ENCODE data around the gene EIF3I. TPM values are rescaled to one million over a fixed set of nuclear protein-coding genes. Genes with fewer than 3 reads are reported as not detected.
A peak's percentile ranks its signal among the peaks of the same experiment; 100 is the strongest.

Gene EIF3I
- total and polyA plus RNA-seq, 2 of the 13 experiments (the other 11 are each of a cell fraction or from before 2014, with no cell fraction given), result 210 to 223 TPM

DNA sequence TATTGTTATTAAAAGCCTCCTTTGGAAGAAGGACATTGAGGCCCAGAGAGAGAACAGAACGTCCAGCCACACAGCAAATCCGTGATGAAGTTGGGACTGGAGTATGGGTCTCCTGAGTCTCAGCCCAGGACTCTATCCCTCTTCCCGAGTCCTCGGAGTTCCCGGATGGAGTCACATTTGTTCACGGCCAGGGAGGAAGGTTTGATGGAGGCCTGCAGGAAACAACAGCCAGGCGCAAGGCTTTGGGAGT lies 43.1 kb upstream of the EIF3I start (continued):
- TF ChIP-seq MEIS1 (CRISPR knock-in tag; IDR thresholded peaks at IDR 0.05; ENCODE audit: borderline replicate concordance), result peak; percentile 74; the same call in 1 of the 2 replicates
- no peak for TF ChIP-seq ZNF616 (CRISPR knock-in tag; IDR thresholded peaks at IDR 0.05; ENCODE audit: low read depth)

DNA sequence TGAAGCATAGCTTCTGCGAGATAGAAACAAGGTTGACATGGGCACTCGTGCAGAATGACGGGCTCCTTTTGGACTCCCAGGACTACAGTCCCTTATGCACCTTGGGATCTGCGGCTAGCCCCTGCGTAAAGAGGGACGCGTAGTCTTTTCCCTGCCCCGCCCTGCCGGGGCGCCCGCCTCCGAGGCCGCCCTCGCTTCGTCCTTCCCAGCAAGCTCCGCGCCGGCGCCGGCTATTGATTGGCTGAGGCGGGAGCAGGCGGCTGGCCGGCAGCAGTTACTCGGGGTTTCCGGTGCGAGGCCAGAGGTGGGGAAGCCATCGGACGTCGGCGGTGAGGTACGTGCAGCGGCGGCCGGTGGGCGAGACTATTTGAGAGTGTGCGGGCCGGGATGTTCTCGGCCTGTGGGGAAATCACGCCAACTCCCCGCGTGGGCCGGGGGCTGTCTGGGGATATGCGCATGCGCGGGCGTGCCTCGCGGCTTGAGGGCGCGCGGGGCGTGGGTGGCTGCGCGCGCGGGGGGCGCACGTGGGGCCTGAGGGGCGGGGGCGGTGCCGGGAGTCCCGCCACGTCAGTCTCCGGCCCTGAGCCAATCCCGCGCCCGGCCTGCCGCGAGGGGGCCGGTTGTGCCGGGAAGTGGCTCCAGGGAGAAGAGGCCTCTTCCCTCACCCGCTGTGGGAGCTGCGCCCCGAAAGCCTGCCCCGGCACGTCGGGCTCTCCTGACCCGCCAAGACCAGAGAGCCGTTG lies 42.6 kb upstream of the EIF3I start, which contains the start of gene TXLNA:
TXLNA (plus strand) TSS at position 233 of the 743 bp plus-strand sequence. CDS start 671 bp downstream, outside the sequence.
- Histone ChIP-seq H2AFZ (ENCODE audit: low read length) (peak within 1 kb of the TSS; percentile 85), H3K4me2 (ENCODE audit: low read depth, low read length) (peak within 1 kb of the TSS; percentile 80), H3K4me1 (ENCODE audit: insufficient read depth, low read length) (peaks cover 64% of the 10 kb centered on the region), H4K20me1 (ENCODE audit: insufficient read depth, low read length) (no peaks in the 10 kb centered on the region), H3K79me2 (ENCODE audit: insufficient read depth, low read length) (peaks cover 35% of the 10 kb centered on the region), H3K4me3 (replicated peaks in 1 of 3; ENCODE audit: insufficient read depth in 1 of 3, low read depth in 2 of 3, low read length in 3 of 3) (peak within 1 kb of the TSS; percentile 58 to 76 (median 61)), H3K9me3 (ENCODE audit: low read length) (no peaks in the 10 kb centered on the region), H3K36me3 (replicated peaks in 1 of 2; ENCODE audit: control insufficient read depth in 1 of 2, insufficient read depth in 2 of 2, low read length in 2 of 2) (peaks cover 8 to 20% of the 10 kb centered on the region in 2 experiments; a peak in 4 of 5 replicates), H3K27me3 (ENCODE audit: control insufficient read depth in 1 of 2, insufficient read depth in 2 of 2, low read length in 2 of 2) (no peaks in the 10 kb centered on the region), H3K27ac (ENCODE audit: extremely low read length, insufficient read depth, low read length) (peak within 1 kb of the TSS; percentile 87), H3K9ac (ENCODE audit: insufficient read depth, low read depth, low read length) (peak within 1 kb of the TSS; percentile 84)
- no TSS peak for BruUV-seq (replicated peaks)
- ChIA-PET POLR2A (interaction anchor here (0.5 to 2.7 kb wide), 20 partner anchors 13 to 214 kb away, joined by 3 to 38 read pairs (median 4); partner anchors contain the start of genes BSDC1, CCDC28B, EIF3I and HDAC1), CTCF (ENCODE audit: low intra/inter-chr PET ratio, low total read pairs) (no interaction called here)
- peak; percentile 86 for DNase-seq (ENCODE audit: low spot score)
- intact Hi-C loops (cut with micrococcal nuclease; ENCODE audit: unreplicated experiment), result no loop called here
- ATAC-seq, result peak; percentile 85
- WGBS (ENCODE audit: low lambda C conversion rate), result 0% methylated on average over 13 of the region's 79 CpGs
- no peak for FAIRE-seq
- in situ Hi-C loops (cut with HindIII; ENCODE audit: extremely low pct_ligation_motif_present, low pct_unique_long_range_greater_than_20kb), result no loop called here
- TF ChIP-seq ZNF883 (CRISPR knock-in tag; IDR thresholded peaks at IDR 0.05; ENCODE audit: not compliant biosample characterization), result peak; percentile 86
- TF ChIP-seq, protein P1, sequence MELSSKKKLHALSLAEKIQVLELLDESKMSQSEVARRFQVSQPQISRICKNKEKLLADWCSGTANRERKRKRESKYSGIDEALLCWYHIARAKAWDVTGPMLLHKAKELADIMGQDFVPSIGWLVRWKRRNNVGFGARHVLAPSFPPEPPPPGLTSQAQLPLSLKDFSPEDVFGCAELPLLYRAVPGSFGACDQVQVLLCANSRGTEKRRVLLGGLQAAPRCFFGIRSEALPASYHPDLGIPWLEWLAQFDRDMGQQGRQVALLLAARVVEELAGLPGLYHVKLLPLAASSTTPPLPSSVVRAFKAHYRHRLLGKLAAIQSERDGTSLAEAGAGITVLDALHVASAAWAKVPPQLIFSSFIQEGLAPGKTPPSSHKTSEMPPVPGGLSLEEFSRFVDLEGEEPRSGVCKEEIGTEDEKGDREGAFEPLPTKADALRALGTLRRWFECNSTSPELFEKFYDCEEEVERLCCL (CRISPR knock-in tag; IDR thresholded peaks at IDR 0.05; ENCODE audit: borderline replicate concordance), result no peak
- TF ChIP-seq, protein P2, sequence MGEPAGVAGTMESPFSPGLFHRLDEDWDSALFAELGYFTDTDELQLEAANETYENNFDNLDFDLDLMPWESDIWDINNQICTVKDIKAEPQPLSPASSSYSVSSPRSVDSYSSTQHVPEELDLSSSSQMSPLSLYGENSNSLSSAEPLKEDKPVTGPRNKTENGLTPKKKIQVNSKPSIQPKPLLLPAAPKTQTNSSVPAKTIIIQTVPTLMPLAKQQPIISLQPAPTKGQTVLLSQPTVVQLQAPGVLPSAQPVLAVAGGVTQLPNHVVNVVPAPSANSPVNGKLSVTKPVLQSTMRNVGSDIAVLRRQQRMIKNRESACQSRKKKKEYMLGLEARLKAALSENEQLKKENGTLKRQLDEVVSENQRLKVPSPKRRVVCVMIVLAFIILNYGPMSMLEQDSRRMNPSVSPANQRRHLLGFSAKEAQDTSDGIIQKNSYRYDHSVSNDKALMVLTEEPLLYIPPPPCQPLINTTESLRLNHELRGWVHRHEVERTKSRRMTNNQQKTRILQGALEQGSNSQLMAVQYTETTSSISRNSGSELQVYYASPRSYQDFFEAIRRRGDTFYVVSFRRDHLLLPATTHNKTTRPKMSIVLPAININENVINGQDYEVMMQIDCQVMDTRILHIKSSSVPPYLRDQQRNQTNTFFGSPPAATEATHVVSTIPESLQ (CRISPR knock-in tag; conservative IDR thresholded peaks at IDR 0.05), result no peak
- TF ChIP-seq ZFP36L1 (CRISPR knock-in tag; IDR thresholded peaks at IDR 0.05), result peak; percentile 40; the same call in 1 of the 2 replicates
- peak; percentile 89; the same call in 1 of the 2 replicates for TF ChIP-seq ZNF83 (CRISPR knock-in tag; IDR thresholded peaks at IDR 0.05; ENCODE audit: borderline replicate concordance)
- TF ChIP-seq ZKSCAN5 (CRISPR knock-in tag; IDR thresholded peaks at IDR 0.05), result no peak
- no peak for TF ChIP-seq CBX5 (CRISPR knock-in tag; IDR thresholded peaks at IDR 0.05; ENCODE audit: borderline replicate concordance)
- no peak for TF ChIP-seq ATAD3A (CRISPR knock-in tag; IDR thresholded peaks at IDR 0.05)
- no peak for TF ChIP-seq ZNF577 (CRISPR knock-in tag; IDR thresholded peaks at IDR 0.05; ENCODE audit: borderline replicate concordance, low read depth)
- TF ChIP-seq, protein P3, sequence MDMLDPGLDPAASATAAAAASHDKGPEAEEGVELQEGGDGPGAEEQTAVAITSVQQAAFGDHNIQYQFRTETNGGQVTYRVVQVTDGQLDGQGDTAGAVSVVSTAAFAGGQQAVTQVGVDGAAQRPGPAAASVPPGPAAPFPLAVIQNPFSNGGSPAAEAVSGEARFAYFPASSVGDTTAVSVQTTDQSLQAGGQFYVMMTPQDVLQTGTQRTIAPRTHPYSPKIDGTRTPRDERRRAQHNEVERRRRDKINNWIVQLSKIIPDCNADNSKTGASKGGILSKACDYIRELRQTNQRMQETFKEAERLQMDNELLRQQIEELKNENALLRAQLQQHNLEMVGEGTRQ (IDR thresholded peaks at IDR 0.05; ENCODE audit: low read depth, low read length), result no peak
- TF ChIP-seq, protein P3 (CRISPR knock-in tag; IDR thresholded peaks at IDR 0.05; ENCODE audit: borderline replicate concordance), result no peak; the same call in 1 of the 2 replicates
- TF ChIP-seq ZBTB42 (CRISPR knock-in tag; IDR thresholded peaks at IDR 0.05), result no peak; the same call in 1 of the 2 replicates

All from HepG2 (cell line).